Tibial nerve (tissue), 4 donors: ENCODE data around the gene HIP1. TPM values are rescaled to one million over a fixed set of nuclear protein-coding genes. Genes with fewer than 3 reads are reported as not detected.
A peak's percentile ranks its signal among the peaks of the same experiment; 100 is the strongest.

ENCODE experiments used
- DNase-seq, 2 donors: peaks; one replicate each; pipeline ENCODE4 v3.0.0-alpha.2; 2019; ENCODE audit warnings: low spot score in 2 of 2
- H3K27ac ChIP-seq, 4 donors: fragments of 200-600 bp; sonication (generic) in 3 of 4; one replicate each; pipeline ENCODE4 v1.5.1; 2017 to 2019; ENCODE audit warnings: mild to moderate bottlenecking in 1 of 4
- H3K27me3 ChIP-seq, 2 donors: fragments of 200-600 bp; sonication (generic) in 1 of 2; one replicate each; pipeline versions ENCODE4 v1.5.1 to v1.6.0; 2017 to 2019
- H3K36me3 ChIP-seq, 3 donors: fragments of 200-600 bp; sonication (generic); one replicate each; pipeline ENCODE4 v1.5.1; 2018 to 2019
- H3K4me1 ChIP-seq, 4 donors: fragments of 200-600 bp; sonication (generic) in 3 of 4; one replicate each; pipeline ENCODE4 v1.5.1; 2017 to 2019
- H3K4me3 ChIP-seq, 4 donors: fragments of 200-600 bp; sonication (generic) in 3 of 4; one replicate each; pipeline ENCODE4 v1.5.1; 2017 to 2019; ENCODE audit warnings: mild to moderate bottlenecking in 1 of 4, moderate library complexity in 1 of 4
- H3K9me3 ChIP-seq, 4 donors: fragments of 200-600 bp; sonication (generic) in 3 of 4; one replicate each; pipeline ENCODE4 v1.5.1; 2017 to 2019
- CTCF ChIP-seq, 5 experiments: fragments of 200-600 bp in 3 of 5; fragments of 450-650 bp in 2 of 5; sonication (generic) in 3 of 5; IDR thresholded peaks; one replicate each; pipeline ENCODE4 v1.5.1; 2016 to 2019; ENCODE audit warnings: antibody characterized with exemption in 5 of 5, mild to moderate bottlenecking in 3 of 5, moderate library complexity in 2 of 5
- EP300 ChIP-seq, 2 donors: sonication (generic); formaldehyde crosslinking; IDR thresholded peaks; one replicate each; pipeline ENCODE4 v1.6.1; 2017; ENCODE audit warnings: antibody characterized with exemption in 2 of 2, mild to moderate bottlenecking in 1 of 2
- POLR2A ChIP-seq, 2 donors: fragments of 450-650 bp; IDR thresholded peaks; one replicate each; pipeline ENCODE4 v1.6.1; 2017; ENCODE audit warnings: antibody characterized with exemption in 2 of 2, mild to moderate bottlenecking in 2 of 2, moderate library complexity in 2 of 2
- WGBS, 2 donors: methylation state at CpG; one replicate each; pipeline ENCODE4 v1.1.5; 2018; 5-methylcytosine and 5-hydroxymethylcytosine counted together
- total RNA-seq, 4 donors: library from RNA; depleted of rRNA; stranded (reverse); fragments of >200 nt; gene quantifications; one replicate each; pipeline ENCODE4 v1.1.0, GENCODE V29; 2016

The HIP1 gene
- total RNA-seq, 4 donors from 2014 or later = 43.2 to 59.7 (median 49.8) TPM

- Histone ChIP-seq H3K27ac (peak overlapping the region in 1 of 4 donors; percentile 46), H3K4me3 (no peak overlapping the region), H3K9me3 (no peaks in the 10 kb centered on the region), H3K36me3 (peaks cover 0 to 14% (median 0%) of the 10 kb centered on the region in 3 donors), H3K4me1 (peaks cover 0 to 24% (median 0%) of the 10 kb centered on the region in 4 donors), H3K27me3 (no peaks in the 10 kb centered on the region)
- DNase-seq = no peak
- WGBS, 2 donors = 80 to 92% methylated on average over 4 of the region's 4 CpGs
- no peak for TF ChIP-seq POLR2A (IDR thresholded peaks at IDR 0.05)
Measured at GRCh38 chr7:75658802-75659201, 79.9 kb downstream of the HIP1 start.

GRCh38 chr7:75658369-75658768, 80.4 kb downstream of the HIP1 start:
- Histone ChIP-seq H3K27me3 (no peaks in the 10 kb centered on the region), H3K4me3 (no peak overlapping the region), H3K9me3 (no peaks in the 10 kb centered on the region), H3K27ac (peak overlapping the region in 1 of 4 donors; percentile 46), H3K36me3 (peaks cover 0 to 18% (median 0%) of the 10 kb centered on the region in 3 donors), H3K4me1 (peaks cover 0 to 22% (median 0%) of the 10 kb centered on the region in 4 donors)
- TF ChIP-seq EP300 (IDR thresholded peaks at IDR 0.05) (peak in 1 of 2 donors; percentile 35), CTCF (IDR thresholded peaks at IDR 0.05) (no peak)
- no peak for DNase-seq
- 51 to 58% methylated on average over 10 of the region's 10 CpGs for WGBS, 2 donors

GRCh38 chr7:75657866-75658265, 80.9 kb downstream of the HIP1 start:
- Histone ChIP-seq H3K36me3 (peaks cover 0 to 18% (median 0%) of the 10 kb centered on the region in 3 donors), H3K27me3 (no peaks in the 10 kb centered on the region), H3K27ac (peak overlapping the region in 1 of 4 donors; percentile 46), H3K4me1 (peaks cover 0 to 19% (median 0%) of the 10 kb centered on the region in 4 donors), H3K4me3 (no peak overlapping the region), H3K9me3 (no peaks in the 10 kb centered on the region)
- 76 to 84% methylated on average over 6 of the region's 6 CpGs for WGBS, 2 donors
- no peak for DNase-seq
- no peak for TF ChIP-seq POLR2A (IDR thresholded peaks at IDR 0.05)
- no peak for TF ChIP-seq CTCF (IDR thresholded peaks at IDR 0.05)

GRCh38 chr7:75656740-75657139, 82.0 kb downstream of the HIP1 start:
- Histone ChIP-seq H3K27ac (no peak overlapping the region), H3K9me3 (no peaks in the 10 kb centered on the region), H3K4me1 (peaks cover 0 to 19% (median 0%) of the 10 kb centered on the region in 4 donors), H3K27me3 (no peaks in the 10 kb centered on the region), H3K4me3 (no peak overlapping the region), H3K36me3 (peaks cover 0 to 12% (median 0%) of the 10 kb centered on the region in 3 donors)
- 79 to 86% methylated on average over 7 of the region's 7 CpGs for WGBS, 2 donors
- no peak for DNase-seq
- no peak for TF ChIP-seq EP300 (IDR thresholded peaks at IDR 0.05)
- TF ChIP-seq POLR2A (IDR thresholded peaks at IDR 0.05) = no peak
- TF ChIP-seq CTCF (IDR thresholded peaks at IDR 0.05) = no peak

- Histone ChIP-seq H3K9me3 (no peaks in the 10 kb centered on the region), H3K4me1 (peaks cover 0 to 21% (median 0%) of the 10 kb centered on the region in 4 donors), H3K27ac (no peak overlapping the region), H3K4me3 (no peak overlapping the region), H3K27me3 (no peaks in the 10 kb centered on the region), H3K36me3 (peaks cover 0 to 12% (median 0%) of the 10 kb centered on the region in 3 donors)
- 84 to 95% methylated on average over 2 of the region's 2 CpGs for WGBS, 2 donors
- no peak for TF ChIP-seq CTCF (IDR thresholded peaks at IDR 0.05)
- no peak for TF ChIP-seq EP300 (IDR thresholded peaks at IDR 0.05)
- TF ChIP-seq POLR2A (IDR thresholded peaks at IDR 0.05) = no peak
- no peak for DNase-seq
Measured at GRCh38 chr7:75655536-75655935, 83.2 kb downstream of the HIP1 start.

- Histone ChIP-seq H3K4me1 (peaks cover 0 to 25% (median under 1%) of the 10 kb centered on the region in 4 donors), H3K27me3 (no peaks in the 10 kb centered on the region), H3K9me3 (no peaks in the 10 kb centered on the region), H3K36me3 (peaks cover 0 to 12% (median 0%) of the 10 kb centered on the region in 3 donors), H3K27ac (no peak overlapping the region), H3K4me3 (no peak overlapping the region)
- WGBS, 2 donors = 82 to 89% methylated on average over 4 of the region's 4 CpGs
- no peak for DNase-seq
- TF ChIP-seq EP300 (IDR thresholded peaks at IDR 0.05) (no peak), POLR2A (IDR thresholded peaks at IDR 0.05) (no peak)
Measured at GRCh38 chr7:75654855-75655254, 83.9 kb downstream of the HIP1 start.
